Adrenal gland (tissue), 5 donors: ENCODE data around the gene NME4.

Experiments used
- POLR2A ChIP-seq, 2 donors: fragments of 450-650 bp; IDR thresholded peaks; one replicate each; pipeline ENCODE4 v1.6.1; 2017; ENCODE audit warnings: antibody characterized with exemption in 2 of 2, mild to moderate bottlenecking in 2 of 2, moderate library complexity in 1 of 2
- TF ChIP-seq, protein P1 (sequence below), 6 experiments: fragments of 450-650 bp in 4 of 6; fragments of 200-600 bp in 2 of 6; sonication (generic) in 1 of 6; IDR thresholded peaks; 1 replicate in 5 of 6; 2 replicates in 1 of 6; pipeline versions ENCODE4 v1.5.1 to v1.8.0; 2016 to 2021; ENCODE audit warnings: antibody characterized with exemption in 6 of 6, mild to moderate bottlenecking in 2 of 6, moderate library complexity in 1 of 6
- donor health status: DM: no; HTN: no; CAD: no.

DNA sequence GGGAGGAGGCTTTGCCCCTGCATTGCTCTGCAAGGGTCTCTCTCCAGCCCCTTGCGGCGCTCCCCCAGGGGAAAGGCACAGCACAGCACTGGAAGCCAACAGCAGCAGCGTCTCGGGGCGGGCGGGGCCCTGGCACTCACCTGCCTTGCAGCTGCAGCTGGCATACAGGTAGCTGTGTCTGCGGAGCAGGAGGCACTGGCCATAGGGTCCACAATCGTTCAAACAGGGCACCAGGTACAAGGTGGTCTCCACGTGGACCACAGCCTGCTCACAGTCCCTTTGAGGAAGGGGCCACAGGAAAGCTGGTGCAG lies 22.4 kb upstream of the NME4 start:
- TF ChIP-seq POLR2A (IDR thresholded peaks at IDR 0.05): no peak
- TF ChIP-seq, protein P1, sequence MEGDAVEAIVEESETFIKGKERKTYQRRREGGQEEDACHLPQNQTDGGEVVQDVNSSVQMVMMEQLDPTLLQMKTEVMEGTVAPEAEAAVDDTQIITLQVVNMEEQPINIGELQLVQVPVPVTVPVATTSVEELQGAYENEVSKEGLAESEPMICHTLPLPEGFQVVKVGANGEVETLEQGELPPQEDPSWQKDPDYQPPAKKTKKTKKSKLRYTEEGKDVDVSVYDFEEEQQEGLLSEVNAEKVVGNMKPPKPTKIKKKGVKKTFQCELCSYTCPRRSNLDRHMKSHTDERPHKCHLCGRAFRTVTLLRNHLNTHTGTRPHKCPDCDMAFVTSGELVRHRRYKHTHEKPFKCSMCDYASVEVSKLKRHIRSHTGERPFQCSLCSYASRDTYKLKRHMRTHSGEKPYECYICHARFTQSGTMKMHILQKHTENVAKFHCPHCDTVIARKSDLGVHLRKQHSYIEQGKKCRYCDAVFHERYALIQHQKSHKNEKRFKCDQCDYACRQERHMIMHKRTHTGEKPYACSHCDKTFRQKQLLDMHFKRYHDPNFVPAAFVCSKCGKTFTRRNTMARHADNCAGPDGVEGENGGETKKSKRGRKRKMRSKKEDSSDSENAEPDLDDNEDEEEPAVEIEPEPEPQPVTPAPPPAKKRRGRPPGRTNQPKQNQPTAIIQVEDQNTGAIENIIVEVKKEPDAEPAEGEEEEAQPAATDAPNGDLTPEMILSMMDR (IDR thresholded peaks at IDR 0.05): no peak
